HG02840 (cell line): ENCODE data around the gene NAGA.
A peak's percentile ranks its signal among the peaks of the same experiment; 100 is the strongest.
"Not testable (repeated sequence)": the region's sequence is repeated elsewhere in the genome, so short reads cannot be mapped to it uniquely, and the experiment has no call there.

ENCODE experiments used
- ATAC-seq: cut with Tn5 transposase; IDR thresholded peaks from one replicate; pipeline ENCODE4 v1.9.1; 2021; ENCODE audit warnings: mild to moderate bottlenecking, moderate library complexity, moderate number of reproducible peaks; ENCODE audit not compliant: unreplicated experiment, low FRiP score

Gene NAGA

DNA sequence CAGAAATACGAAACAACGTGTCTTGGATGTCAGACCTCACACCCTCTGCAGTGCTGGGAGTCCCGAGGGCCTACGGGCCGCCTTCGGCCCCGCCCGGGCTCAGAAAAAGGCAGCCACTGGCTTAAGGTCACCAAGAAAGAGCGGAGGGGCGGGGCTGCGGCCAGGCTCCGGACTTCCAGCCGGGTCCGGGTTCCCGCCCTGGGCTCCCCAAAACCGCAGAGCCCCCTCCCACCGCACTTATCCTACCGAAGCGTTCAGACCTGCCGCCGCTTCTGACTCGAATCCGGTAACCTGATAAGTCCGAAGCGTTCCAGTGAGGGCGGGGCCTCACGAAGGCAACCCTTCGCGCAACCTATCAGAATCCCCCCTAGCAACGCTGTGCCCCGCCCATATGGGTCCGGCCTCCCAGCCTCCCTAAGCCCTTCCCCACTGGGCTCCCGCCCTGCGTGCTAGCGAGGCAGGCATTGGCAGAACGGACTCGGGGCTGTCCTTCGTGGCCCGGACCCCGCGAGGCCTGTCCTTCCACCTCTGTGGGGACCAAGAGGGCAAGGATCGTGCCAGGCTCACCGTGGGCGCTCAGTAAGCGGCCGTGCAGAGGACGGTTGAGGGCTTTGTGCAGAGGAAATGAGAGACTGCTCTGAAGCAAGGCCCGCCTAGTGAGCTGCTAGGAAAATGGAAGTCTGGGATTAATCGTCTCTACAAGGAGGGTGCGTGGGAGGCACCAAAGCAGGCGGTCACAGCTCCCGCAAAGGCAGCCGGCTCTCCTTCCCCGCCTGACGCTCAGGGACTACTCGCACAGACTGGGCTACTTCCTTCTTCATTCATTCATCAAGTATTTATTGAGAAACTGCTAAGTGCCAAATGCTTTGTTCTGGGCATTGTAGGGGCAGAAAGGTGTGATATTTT is at the start of gene NAGA:
TSS of gene NAGA (minus strand) at position 296 of the 906 bp plus-strand sequence. CDS start 515 bp downstream, outside the sequence.
- peak; percentile 85 for ATAC-seq

DNA sequence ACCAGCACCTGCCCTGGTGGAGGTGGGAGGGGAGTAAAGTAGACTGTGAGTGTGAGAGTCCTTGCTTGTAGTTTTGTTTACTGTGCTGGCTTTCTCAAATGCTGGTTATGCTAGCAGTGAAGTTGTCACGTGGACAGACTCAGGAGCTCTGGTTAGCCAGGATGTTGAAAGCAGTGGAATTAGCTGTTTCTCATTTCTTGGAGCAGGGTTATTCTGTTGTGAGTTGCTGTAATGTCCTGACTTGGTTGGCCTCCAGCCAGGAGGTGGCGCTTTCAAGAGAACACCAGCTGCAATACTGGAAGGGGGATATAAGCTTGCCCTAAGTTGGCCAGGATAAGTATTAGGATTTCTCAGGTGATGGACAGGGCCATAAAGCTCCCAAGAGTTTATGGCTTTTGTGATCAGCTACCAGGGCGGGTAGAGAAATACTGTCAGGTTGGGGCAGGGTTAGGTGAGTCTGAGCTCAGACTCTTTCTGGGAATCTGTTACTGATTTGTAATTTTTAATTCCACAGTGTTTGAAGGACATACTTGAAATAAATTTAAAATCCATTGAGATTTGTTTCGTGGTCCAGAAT is 46.3 kb upstream of the NAGA start:
- ATAC-seq = no peak

DNA sequence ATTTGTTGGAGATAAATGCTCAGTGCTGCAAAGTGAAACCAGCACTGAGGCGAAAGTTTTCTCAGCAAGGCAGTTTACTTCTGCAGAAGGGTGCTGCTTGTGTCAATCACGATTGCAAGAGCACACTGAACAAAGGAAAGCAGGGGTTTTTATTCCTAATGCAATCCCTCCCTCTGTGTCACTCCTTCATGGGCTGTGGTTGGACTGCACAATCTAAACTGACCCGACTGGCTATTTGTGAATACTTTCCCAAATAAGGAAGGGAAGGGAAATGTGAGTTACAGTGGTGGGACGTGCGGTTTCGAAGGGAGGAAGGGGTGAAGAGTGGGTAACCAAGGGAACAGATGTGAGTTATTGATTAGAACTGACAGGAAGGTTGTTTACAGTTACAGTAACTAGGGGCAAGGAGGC is 44.8 kb upstream of the NAGA start:
- ATAC-seq = not testable (repeated sequence)

DNA sequence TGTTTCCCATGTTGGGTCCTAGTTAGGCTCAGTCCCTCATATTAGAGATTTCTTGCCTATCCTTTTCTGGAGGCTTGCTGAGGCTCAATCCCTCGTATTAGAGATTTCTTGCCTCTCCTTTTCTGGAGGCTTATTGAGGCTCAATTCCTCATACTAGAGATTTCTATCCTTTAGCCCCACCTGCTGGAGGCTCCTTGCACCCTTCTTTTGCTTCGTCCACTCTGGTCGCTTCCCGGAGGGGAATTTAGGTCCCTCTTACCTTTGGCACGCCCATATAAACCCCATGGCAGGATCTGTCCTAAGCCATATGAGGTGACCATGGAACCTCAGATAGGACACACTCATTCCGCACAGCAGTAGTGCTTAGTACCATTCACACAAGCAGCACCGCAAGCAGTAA is 44.1 kb upstream of the NAGA start:
- no peak for ATAC-seq

DNA sequence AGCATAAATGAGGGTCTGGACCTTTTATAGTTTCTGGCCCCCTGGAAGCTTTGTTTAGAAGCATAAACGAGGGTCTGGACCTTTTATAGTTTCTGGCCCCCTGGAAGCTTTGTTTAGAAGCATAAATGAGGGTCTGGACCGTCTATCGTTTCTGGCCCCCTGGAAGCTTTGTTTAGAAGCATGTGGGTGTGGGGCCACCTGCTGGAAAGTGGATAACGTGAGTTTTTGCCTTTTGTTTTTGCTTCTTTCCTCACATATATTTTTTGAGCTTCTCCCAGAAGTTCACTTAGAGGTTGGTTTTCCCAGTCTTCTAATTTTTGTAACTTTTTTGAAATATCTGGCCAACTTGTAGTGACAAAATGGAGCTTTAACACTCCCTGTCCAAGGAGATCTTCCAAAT is 42.2 kb upstream of the NAGA start:
- ATAC-seq = not testable (repeated sequence)

DNA sequence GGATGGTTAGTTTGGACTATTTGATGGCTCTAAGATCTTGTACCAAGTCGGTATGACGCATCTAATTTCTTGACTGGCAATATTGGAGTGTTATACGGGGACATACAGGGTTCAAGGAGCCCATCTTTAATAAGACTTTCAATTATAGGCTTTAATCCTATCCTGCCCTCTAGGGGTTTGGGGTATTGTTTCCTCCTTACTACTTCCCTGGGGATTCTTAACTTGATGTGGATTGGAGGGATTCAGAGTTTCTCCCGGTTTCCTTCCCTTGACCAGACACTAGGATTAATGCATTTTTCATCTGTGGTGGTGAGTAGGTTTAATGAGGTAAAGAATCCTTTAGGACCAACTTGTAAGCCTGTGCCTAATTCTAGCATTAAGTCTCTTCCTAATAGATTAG is 41.2 kb upstream of the NAGA start:
- ATAC-seq = no peak

DNA sequence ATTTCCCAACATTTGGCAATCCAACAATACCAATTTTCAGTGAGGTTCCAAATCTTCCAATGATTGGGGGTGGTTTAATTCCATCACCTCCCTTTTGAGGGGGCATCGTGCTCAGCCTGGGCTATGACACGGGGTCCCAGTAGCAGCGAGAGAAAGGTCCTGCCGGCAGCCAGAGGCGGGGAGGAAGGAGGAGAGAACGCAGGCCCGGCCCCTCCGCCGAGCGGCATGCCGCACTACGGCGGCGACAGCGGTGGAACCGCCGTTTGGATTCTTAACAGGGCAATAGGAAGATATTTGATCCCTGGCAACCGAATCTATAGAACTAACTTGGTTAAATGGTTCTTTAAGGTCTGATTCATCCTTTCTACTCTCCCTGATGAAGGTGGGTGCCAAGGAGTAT is 38.2 kb upstream of the NAGA start:
- no peak for ATAC-seq

DNA sequence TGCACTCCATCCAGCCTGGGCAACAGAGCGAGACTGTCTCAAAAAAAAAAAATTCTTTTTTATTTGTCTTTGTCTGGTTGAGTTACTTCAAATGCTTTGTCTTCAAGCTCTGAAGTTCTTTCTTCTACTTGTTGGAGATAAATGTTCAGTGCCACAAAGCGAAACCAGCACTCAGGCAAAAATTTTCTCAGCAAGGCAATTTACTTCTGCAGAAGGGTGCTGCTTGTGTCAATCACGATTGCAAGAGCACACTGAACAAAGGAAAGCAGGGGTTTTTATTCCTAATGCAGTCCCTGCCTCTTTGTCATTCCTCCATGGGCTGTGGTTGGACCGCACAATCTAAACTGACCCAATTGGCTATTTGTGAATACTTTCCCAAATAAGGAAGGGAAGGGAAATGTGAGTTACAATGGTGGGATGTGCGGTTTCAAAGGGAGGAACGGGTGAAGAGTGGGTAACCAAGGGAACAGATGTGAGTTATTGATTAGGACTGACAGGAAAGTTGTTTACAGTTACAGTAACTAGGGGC is 33.8 kb upstream of the NAGA start:
- not testable (repeated sequence) for ATAC-seq

DNA sequence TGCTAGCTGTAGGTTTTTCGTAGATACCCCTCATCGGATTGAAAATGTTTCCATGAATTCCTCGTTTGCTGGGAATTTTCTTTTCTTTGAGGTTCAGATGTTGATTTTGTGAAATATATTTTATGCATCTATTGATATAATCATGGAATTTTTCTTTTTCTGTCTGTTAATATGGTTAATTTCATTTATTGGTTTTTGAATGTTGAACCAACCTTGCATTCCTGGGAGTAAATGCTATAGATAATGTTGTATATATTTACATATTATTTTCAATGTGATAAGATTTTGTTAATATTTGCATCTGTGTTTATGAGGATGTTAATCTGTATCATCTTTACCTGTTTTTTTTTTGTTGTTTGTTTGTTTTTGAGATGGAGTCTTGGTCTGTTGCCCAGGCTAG is 30.6 kb upstream of the NAGA start:
- ATAC-seq = no peak

DNA sequence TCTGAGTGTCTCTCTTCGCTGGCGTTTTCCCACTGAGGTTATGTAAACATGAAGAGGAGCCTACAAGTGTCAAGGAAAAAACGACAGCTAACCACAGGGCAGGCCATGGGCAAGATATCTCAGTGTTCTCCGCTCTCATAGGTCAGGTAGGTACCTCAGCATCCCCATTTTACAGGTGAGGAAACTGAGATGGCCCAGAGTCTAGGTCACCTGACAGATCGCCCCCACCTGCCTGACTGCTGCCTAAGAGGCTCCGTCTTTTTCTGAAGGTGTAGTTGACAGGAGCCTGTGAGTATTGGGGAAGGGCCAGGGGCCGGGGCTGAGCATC is 20.8 kb upstream of the NAGA start:
- no peak for ATAC-seq

DNA sequence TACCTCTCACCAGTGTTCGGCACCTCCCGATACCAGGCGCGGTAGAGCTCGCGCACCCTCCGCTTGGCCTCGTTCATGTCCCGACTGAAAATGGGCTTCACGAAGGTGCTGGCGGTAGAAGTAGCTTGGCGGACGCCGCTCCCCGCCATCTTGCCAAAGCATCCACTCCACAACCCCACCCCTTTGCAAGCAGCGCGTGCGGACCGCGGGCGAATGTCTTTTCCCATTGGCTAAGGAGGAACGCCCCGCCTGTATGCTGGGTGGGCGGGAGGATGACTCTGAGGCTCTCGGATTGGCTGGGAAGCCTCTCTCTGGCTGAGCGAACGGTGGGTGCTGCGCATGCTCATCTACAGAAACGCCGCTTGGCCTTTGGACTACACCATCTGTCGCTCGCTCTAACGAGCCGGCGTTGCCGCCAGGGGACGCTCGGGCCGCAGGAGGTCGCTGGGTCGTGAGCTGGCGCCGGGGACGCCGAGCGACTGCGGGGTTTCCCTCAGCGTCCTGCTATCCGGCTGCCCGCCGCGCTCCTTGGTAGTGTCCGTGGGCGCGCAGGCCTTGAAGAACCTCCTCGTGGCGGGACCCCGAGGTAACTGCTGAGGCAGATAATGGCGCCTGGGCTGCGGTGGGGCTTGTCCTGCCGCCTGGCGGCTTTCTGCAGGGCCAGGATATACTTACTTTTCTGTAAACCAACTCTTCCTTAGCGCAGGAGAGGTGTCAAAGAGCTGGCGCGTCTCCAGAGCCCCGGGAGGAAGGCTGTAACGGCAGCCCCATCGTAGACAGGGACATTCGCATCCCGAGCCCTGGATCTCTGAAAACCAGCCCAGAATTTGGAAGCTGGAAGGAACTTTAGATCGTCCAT is 20.2 kb upstream of the NAGA start, which contains the start of gene NDUFA6:
TSS of gene NDUFA6 (minus strand) at position 177 of the 859 bp plus-strand sequence. CDS start at position 149, 28 bp downstream.
- peak; percentile 94 for ATAC-seq

DNA sequence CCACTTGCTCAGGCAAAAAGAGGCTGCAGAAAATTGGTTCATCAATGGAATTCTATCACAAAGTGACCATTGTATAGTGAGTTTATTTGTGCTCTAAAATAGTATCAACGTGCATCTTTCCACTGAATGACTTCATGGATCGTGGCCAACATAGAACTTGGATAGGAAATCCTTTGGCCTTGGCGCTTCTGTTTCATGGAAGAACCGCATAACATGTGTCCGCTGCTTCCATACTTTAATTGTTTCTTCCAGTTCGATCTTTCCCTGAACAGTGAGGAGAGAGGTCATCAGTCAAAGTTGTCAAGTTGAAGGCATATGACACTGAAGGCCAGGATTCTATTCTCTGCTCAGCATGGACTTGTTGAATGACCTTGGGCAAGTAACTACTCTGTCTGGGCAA is 15.4 kb upstream of the NAGA start:
- no peak for ATAC-seq

DNA sequence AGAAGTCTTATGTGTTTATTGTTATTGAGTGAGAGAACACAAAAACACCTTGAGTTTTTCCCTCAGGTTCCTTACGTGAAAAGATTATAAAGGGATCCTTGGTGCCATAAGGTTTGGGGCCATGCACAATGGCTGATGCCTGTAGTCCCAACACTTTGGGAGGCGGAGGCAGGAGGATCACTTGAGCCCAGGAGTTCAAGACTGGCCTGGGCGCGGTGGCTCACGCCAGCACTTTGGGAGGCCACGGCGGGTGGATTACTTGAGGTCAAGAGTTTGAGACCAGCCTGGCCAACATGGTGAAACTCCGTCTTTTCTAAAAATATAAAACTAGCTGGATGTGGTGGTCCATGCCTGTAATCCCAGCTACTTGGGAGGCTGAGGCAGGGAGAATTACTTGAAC is 14.3 kb upstream of the NAGA start:
- ATAC-seq = no peak

DNA sequence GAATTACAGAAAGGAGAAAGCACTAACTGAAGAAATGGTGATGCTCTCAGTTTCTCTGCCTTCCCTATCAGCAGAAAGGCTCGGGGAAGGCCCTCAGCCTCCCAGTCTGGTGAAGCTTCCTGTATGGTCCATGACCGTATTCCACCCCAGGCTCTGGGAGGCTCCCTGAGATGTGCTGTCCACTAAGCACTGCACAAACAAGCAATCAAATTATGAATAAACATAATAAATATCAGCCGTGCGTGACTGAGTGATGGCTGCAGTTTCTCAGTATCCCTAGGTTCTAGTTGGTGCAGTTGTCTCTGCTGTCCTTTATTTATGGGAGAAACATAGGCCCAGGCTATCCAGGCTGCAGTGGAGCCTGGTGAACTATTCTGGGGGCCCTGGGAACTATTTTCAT is 12.5 kb upstream of the NAGA start:
- ATAC-seq = no peak

DNA sequence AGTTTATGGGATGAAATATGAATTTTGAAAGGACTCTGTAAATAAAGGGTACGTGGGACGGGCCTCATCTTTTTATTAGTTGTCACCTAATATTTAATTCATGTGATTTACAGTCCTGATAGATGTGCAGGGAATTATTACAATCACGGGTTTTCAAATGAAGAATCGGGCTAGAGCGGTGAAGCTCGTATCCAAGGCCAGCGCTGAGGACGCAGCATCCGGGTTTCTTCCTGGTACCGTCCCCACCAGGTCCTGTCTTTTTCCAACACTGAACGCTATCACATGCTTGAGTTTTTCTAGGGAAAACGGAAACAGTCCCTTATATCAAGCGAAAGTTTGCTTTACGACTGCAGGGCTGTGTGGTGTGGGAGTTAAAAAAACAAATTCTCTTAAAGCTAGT is 9.7 kb upstream of the NAGA start:
- ATAC-seq = no peak

DNA sequence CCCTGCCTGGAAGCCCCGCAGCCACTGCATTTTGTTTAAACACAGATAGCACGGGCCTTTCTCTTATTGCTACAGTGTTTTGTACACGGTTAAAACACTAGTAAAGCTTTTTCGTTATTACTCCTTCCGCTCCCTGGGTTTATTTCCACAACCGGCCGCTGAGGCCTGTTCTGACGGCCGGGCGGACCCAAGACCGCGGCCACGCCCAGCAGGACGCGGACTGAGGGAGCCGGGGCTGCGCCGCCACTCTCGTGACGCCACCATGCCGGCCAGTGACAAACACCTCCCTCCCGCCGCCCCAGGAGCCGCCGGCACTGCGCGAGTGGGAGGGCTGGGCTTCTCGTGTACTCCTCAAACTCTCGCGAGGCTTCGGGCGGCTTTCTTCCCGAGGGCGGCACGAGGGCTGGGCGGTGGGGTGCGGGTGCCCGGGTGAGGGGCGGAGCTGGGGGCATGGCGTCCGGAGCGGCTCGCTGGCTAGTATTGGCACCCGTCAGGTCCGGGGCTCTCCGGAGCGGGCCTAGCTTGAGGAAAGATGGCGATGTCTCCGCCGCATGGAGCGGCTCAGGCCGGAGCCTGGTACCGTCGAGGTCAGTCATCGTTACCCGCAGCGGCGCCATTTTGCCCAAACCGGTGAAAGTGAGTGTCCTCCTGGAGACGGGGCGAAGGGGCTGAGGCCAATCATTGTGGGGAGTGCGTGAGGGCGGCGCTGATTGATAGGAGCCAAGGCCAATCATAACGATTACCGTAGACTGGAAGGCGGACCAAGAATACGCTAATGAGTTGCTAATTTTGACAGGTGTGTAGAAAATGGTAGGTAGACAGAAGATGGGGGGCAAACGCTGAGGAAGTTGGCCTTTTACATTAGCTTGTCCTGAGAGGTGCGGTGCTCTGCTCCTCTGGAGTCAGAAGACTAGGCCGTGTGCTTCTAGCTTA is 9.0 kb upstream of the NAGA start, which contains the start of gene SMDT1:
TSS of gene SMDT1 (plus strand) at position 382 of the 933 bp plus-strand sequence. CDS start at position 451, 69 bp downstream.
- peak; percentile 86 for ATAC-seq

DNA sequence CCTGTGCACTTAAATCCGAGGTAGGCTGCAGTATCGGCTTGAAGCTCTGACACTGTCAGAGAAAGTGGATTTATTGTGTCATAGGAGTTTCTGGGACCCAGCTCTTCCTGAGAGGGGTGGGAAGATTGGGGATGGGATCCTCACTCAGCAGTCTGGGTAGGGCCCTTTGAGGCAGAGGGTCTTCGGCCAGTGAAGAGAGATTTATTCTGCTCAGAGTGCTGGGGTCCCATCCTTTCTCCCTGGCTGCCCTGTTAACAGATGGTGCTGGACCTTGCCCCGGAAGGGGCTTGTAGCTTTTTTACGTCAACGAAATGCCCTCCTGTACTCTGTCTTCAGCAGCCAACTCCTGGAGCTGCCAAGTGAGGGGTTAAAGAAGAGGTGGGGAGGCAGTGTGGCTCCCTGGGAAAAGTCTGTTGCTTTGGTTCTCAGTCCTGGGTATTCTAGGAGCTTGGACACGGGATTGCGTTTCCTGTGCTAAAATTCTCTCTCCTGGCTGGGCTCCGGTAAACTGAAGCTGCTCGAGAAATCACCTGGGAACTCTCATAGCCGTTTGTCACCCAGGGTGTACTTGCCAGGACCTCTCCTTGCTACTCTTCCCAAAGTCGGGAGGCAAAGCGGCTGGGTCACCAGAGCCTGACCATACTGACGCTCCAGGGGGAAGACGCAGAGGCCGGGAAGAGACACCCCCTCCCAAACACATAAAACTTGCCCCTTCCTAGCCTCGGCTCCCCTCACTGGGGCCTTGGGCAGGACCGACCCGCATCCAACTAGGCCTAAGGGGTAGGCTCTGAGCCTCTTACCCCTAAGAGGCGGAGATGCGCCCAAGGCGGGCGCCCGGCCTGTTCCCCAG is 8.1 kb upstream of the NAGA start:
- ATAC-seq = peak; percentile 18

DNA sequence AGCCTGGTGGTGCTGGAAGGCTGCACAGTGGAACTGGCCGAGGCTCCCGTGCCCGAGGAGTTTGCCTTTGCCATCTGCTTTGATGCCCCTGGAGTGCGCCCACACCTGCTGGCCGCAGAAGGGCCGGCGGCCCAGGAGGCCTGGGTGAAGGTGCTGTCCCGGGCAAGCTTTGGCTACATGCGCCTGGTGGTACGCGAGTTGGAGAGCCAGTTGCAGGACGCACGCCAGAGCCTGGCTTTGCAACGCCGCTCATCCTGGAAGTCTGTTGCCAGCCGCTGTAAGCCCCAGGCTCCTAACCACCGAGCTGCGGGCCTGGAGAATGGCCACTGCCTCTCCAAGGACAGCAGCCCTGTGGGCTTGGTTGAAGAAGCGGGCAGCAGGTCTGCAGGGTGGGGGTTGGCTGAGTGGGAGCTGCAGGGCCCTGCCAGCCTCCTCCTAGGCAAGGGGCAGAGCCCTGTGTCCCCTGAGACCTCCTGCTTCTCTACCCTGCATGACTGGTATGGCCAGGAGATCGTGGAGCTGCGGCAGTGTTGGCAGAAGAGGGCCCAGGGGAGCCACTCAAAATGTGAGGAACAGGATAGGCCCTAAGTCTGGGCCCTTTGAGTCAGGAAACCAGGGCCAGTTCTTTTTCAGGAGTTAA is 7.0 kb upstream of the NAGA start:
- no peak for ATAC-seq
